Endothelial cell of umbilical vein (primary cell): ENCODE measurements around the gene DNAH11.

Experiments
- POLR2AphosphoS5 ChIP-seq: IDR thresholded peaks from 2 replicates; pipeline ENCODE4 v1.6.1; 2012; ENCODE audit warnings: low read depth, mild to moderate bottlenecking, control low read depth, low read length, moderate library complexity; ENCODE audit not compliant: insufficient read depth
- TF ChIP-seq, protein P1 (sequence below), 2 donors: IDR thresholded peaks; 1 replicate in 1 of 2; 2 replicates in 1 of 2; pipeline ENCODE4 v1.5.1; 2011; ENCODE audit warnings: low read length in 2 of 2, mild to moderate bottlenecking in 2 of 2, moderate library complexity in 2 of 2, control low read depth in 1 of 2, inconsistent platforms in 1 of 2, low read depth in 1 of 2; ENCODE audit not compliant: insufficient read depth in 1 of 2; ENCODE audit errors: extremely low read depth in 1 of 2

DNA sequence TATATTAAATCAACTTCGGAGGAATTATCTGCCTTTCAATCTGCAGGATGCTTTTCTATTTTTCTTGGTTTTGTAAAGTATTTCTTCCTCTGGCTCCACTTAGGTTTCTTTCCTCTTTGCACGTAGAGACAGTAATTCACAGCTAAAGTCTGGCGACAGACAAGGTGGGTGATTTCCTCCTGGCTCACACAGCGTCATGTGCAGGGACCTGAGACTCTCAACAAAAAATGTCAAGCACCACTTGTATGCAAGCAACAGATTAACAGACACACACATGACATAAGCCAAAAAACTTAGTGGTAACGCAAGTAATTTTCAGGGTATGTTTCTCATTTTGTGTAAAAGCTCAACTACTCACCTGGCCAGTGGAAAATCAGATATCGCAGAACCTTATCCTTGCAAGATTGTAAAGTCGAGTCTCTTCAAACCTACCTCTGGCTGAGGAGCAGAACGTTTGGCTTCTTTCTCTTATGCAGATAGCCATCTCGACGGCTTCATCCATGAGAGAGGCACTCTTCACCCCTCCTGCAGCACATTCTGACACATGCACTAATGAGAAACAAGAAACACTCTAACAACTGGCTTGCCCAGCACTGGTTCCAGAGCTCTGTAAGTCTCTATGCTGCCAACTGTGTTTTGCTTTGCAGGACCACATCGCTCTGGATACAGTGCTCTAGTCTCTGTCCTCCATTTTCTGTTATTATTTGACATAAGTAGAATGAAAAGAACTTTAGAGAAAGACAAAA lies 214.9 kb downstream of the DNAH11 start:
- TF ChIP-seq, protein P1, sequence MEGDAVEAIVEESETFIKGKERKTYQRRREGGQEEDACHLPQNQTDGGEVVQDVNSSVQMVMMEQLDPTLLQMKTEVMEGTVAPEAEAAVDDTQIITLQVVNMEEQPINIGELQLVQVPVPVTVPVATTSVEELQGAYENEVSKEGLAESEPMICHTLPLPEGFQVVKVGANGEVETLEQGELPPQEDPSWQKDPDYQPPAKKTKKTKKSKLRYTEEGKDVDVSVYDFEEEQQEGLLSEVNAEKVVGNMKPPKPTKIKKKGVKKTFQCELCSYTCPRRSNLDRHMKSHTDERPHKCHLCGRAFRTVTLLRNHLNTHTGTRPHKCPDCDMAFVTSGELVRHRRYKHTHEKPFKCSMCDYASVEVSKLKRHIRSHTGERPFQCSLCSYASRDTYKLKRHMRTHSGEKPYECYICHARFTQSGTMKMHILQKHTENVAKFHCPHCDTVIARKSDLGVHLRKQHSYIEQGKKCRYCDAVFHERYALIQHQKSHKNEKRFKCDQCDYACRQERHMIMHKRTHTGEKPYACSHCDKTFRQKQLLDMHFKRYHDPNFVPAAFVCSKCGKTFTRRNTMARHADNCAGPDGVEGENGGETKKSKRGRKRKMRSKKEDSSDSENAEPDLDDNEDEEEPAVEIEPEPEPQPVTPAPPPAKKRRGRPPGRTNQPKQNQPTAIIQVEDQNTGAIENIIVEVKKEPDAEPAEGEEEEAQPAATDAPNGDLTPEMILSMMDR (IDR thresholded peaks at IDR 0.05; ENCODE audit: extremely low read depth in 1 of 2, insufficient read depth in 1 of 2, low read depth in 1 of 2, low read length in 2 of 2): no peak
- no peak for TF ChIP-seq POLR2AphosphoS5
